HG03095 (cell line): ENCODE measurements around the gene LDLRAD4.

Experiments
- ATAC-seq: cut with Tn5 transposase; IDR thresholded peaks from one replicate; pipeline ENCODE4 v1.9.1; 2021; ENCODE audit warnings: moderate library complexity; ENCODE audit not compliant: unreplicated experiment

Gene LDLRAD4

DNA sequence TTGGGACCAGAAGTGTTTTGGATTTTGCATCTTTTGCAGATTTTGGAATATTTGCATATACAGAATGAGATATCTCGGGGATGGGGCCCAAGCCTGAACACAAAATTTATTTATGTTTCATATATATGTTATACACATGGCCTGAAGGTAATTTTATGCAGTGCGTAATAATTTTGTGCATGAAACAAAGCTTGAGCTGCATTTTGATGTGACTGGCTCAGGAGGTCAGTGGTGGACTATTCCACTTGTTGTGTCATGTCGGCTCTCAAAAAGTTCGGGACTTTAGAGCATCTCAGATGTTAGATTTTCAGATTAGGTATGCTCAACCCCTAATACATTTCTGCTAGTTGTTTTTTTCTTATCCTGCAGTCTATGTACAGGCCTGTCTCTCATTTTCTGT is 362.4 kb downstream of the LDLRAD4 start:
- no peak for ATAC-seq

DNA sequence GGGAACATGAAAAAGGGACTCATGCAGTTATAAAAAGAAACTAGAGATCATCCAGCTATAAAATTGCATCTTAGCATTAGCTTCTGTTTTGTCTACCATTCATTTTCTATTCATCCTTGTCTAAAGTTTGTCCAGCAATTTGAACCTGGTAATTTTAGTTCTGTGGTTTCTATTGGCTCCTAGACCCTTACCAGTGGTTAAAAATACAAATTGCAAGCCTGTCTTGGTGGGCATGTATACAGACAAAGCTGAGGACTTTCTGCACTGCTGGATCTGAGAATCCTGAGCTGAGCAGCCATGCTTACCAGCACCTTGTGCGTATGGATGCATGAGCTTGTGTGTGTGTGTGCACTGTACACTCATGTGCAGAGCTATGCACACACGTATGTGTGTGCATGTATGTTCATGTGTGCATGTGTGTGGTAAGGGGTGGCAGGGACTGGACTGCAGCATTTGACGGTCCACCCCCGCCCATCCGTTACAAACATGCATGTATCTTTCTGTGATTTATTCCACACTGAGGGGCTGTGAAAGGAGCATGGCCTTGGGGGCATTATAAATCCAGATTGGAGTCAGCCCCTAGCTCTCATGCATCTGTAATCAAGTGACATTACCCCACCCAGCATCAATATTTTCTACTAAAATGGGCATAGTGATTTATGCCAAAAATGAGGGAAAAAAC is 363.1 kb downstream of the LDLRAD4 start:
- ATAC-seq, result no peak

DNA sequence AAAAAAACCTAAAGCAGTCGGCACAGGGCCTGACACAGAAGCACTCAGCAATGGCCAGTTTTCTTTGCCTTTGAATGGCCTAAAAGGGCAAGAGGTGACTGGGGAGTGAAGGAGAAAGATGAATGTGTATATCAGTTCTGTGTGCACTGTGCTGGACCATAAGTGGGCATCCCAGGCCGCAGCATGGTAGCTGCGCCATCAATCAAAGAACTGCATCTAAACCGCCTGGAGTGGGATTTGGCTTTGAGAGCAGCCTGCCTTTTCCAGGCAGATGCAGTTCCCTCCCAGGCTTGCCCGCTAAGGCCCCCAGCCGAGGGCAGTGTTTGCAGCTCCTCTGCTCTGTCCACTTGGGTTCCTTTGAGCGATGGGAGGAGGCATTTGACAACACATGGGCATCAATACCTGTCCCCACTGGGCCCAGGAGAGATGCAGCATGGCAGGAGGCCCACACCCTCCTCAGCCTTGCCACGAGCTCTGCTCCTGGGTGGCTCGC is 363.7 kb downstream of the LDLRAD4 start:
- no peak for ATAC-seq

DNA sequence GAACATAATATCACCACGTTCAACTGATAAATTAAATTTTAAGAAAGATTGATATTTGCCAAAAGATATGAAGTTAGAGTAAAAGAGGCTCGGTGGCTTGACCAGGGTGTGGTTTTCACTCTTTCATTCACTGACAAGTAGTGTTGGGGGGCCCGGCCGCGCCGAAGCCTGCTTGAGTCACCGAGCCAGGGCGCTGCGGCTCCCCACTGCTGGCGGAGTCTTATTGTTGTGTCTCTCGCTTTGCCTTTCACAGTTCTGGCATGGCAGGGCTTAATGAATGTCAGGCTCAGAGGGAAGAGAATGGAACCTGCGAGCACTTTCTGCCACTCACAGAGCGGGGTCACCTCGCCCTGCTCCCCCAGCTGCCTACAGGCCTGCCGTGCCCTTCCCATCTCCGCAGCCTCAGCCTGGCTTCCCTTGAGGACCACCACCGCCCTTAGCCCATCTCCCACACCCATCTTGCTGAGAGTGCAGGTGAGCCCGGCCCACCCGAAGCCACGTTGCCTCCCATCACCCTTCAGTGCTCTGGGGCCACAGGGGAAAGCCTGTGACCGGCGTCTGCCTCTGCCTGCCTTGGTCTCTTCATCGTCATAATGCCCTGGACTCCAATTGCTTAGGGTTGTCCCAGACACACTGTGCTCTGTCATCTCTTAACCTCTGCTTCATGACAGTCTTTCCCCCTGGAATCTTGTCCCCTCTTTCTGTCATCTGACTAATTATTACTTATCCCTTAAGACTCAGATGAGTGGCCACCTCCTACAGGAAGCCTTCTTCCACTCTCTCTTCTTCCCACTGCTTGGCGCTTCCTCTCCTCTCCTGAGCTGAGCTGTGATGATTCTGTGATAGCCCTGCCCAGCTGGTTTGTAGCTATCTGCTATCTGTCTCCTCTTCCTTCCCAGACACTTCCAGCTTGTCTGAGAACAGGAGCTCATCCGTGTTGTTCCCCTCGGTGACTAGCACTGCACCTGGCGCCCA is 365.3 kb downstream of the LDLRAD4 start:
- no peak for ATAC-seq

DNA sequence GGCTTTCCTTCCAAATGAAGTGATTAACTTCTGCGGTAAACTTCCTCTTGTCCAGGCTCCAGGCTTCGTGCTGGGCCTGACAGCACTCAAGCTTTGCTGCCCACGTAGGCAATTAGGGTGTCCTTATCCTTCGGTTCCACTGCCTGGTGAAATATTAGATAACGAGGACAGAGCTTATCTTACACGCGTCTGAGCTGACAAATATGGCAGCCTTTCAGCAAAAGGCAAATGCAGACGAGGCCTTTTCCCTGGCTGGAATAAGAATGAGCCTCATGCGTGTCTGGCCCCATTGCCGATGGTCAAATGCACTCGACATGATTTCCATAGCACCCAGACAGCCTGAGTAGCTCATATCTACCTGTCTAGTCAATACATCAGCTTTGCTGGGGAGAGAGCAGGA is 366.3 kb downstream of the LDLRAD4 start:
- ATAC-seq, result no peak

DNA sequence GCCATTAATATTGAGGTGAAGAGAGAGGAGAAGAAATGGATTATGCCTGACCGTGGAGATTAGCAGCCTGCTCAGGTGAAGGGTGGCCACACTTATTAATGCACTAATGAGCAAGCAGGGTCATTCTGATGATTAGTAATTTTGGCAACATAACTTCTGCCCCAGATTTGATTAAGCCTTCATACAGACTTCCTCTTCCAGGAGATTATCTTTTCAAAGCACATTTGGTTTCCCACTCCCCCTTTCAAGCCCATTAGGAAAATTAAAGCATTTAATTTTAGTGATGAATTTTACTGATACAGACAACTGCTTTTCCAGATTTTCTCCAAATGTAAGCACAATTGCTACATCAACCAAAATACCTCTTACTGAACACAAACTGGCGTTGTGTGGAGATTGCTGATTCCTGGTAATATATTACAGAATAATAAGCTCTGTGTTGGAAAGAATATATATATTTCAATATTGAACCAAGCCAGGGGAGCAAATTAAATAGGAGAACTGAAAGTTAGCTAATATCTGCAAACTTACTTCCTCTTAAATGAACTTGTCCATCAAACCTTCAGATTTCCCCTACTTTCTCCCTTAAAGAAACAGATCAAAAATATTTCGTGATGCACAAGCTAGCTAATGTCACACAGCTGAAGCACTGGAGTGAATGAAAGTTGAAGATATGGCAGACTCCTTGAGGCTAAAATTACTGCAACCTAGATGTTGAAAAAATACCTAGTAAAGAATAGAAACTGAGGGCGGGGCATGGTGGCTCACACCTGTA is 367.0 kb downstream of the LDLRAD4 start:
- ATAC-seq, result no peak

DNA sequence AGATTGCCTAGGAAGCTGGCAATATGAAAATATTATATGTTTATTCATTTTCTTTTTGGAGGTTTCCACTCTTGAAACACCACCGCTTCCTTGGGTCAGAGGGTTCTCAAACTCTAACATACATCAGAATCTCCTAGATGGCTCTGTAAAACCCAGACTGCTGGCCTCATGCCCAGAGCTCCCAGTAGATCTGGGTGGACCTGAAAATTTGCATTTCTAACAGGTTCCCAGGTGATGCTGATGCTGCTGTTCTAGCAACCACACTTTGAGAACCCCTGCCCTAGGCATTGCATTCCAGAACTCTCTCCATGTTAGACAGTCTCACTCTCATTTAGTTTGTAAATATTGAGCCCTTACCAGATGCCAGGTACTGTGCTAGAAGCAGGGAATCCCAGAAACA is 368.4 kb downstream of the LDLRAD4 start:
- ATAC-seq, result no peak

DNA sequence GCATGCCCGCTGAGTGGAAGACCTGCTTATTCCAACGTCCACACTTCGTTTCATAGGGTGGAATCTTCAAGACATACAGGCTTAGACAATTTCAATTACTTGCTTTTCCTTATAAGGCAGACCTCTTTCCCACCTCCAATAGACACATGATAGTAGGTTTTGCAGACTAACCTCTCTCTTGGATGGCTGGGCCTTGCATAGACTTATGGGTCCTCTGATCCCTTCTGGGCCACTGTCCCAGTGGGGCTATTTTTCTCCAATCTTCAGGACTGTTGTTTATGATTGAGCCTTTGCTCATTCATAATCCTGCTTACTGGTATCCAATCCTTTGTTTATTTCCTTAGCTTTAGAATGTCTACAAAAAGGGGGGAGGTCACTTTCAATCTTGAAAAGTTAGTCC is 368.9 kb downstream of the LDLRAD4 start:
- no peak for ATAC-seq

DNA sequence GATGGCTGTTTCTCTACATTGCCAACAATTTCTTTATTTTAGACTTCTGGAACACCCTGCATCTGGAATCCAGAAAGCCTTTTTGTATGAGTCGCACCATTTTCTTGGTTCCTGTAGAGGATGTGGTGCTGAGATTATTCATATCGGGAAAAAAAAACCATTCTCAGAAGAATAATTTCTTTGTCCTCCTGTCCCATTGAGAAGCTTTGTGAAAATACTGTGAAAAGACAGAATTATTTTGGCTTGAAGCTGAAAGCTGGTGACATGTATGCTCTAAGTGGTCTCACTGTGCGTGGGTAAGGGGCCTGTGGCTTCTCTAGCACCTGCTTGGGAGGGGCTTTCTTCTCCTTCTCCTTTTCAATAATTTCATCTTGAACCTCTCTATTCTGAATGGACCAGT is 369.4 kb downstream of the LDLRAD4 start:
- no peak for ATAC-seq

DNA sequence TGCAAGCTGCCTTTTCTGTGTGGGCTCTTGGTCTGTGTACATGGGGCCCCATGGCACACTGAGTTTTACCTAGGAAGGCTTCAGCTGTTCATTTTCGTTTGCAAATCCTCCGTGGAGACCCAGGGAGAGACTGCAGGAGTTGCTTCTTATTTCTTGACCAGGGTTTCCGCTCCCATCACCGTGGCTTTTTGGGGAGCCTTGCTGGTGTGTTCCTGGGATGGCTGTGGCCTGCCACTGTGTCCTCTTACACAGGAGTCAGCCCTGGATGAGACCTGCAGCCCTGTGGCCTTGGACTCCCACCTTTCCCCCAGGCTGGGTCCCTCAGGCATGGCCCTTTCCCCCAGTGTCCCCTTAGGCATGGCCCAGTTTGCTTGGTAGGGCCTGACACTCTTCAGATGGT is 370.8 kb downstream of the LDLRAD4 start:
- no peak for ATAC-seq

DNA sequence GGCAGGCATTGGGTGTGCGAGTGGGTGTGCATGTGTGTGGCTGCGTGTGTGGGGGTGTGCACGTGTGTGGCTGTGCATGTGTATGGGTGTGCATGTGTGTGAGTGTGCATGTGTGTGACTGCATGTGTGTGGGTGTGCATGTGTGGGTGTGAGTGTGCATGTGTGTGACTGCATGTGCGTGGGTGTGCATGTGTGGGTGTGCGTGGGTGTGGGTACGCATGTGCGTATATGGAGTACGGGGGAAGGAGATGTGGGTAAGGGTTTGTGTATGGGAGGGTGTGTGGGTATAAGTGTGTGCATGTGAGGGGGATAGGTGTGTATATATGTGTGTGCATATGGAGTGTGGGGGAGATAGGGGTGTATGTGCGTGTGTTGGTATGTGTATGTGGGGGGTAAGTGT is 371.4 kb downstream of the LDLRAD4 start:
- no peak for ATAC-seq

DNA sequence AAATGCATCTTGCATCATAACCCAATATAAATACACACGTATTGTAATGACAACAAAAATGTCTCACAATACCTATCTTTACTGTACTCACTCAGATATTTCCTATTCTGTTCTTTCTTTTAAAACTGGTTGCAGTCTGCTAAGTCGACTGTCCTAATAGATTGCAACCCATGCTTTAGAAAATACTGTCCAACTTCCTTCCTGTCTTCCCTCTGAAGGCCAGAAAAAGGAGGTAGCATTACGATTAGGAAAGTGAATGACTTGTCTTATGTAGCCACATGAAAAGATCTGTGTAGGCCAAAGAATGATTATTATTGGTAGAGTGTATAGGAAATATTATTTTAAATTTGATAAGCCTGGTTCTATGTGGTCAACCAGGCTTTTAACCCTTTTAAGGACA is 373.7 kb downstream of the LDLRAD4 start:
- no peak for ATAC-seq

DNA sequence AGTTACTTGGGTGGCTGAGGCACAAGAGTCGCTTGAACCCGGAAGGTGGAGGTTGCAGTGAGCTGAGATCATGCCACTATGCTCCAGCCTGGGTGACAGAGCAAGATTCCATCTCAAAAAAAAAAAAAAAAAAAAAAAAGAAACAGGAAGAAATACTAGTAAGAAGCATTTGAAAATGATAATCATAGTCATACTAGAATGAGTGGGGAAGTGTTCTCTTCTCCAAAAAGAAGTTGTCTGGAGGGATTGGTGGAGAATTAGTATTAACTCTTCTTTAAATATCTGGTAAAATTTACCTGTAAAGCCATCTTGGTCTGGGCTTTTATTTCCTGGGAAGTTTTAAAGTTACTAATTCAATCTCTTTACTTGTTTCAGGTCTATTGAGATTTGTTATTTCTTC is 376.0 kb downstream of the LDLRAD4 start:
- no peak for ATAC-seq

DNA sequence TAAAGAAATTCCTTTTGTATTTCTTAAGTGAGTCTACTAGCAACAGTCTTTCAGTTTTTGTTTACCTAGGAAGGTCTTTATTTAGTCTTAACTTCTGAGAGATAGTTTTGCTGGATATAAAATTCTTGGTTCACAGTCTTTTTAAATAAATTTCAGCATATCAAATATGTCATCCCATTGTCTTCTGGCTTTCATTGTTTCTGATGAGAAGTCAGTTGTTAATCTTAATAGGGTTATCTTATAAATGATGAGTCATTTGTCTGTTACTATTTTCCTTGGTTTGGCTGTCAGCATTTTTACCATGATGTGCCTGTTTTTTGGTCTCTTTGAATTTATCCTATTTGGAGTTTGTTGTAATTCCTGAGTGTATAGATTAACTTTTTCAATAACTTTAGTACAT is 378.5 kb downstream of the LDLRAD4 start:
- no peak for ATAC-seq

DNA sequence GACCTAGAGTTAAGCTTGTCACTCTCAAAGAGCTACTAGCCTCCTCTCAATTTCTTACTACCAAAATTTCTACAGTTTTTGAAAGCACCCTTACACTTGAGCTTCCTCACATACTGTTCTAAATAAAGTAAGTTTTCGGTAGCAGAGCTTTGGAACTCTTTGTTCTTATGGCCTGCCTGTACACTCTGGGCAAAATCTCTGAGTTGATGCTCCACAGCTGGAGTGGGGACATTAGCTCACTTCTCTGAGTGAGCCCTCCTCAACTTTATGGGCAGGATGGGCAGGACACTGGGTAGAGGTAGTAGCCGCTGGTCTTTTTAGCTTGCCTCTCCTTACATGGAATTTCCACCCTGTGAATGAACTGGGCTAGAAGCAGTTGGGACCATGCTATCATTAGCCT is 380.0 kb downstream of the LDLRAD4 start:
- no peak for ATAC-seq

DNA sequence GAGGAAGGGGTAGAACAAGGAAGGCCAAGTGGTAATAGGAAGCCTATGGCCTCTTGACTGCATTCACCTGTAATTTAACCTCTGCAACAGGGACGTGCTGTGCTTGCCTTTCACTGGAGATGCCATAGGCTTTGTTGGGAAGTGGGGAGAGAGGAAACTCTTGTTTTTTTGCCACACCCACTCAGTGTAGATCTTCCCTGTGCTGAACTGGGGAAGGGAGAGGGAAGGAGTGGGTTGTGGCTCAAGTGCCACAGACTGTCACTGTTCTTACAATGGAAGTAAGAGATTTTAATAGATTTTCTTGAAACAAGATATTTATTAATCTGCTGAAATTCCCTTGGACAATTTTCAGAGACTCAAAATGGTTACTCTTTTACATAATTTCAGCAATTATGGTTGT is 380.5 kb downstream of the LDLRAD4 start:
- no peak for ATAC-seq

DNA sequence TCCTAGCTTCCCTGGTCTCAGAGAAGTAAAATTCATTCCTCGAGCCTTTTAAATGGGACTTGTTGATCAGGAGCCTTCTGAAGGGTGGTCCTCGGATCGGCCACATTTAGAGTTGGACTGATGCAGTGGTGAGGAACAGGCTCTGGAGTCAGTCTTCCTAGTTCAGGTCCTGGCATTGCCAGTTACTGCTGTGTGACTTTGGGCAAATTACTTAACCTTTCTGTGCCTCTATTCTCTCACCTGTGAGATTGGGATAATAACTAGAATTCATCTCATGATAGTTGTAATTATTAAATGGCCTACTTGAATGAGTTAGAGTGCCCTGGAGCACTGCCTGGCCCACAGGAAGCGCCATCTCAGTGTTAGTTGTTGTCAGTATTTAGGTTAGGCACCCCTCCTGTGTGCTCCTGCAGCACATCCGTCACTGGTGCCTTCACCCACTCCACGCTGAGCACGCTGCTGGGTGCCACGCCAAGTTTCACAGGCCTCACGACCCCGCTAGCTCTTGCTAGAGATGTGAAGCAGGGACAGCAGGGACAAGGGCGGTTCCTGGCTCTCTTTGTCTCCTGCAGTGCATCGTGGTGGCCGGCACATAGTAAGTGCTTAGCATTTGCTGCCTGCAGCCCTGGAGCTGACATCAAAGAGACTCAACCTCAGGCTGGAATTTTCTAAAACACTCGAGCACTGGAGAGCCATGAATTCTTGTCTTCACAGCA is 384.9 kb downstream of the LDLRAD4 start:
- ATAC-seq, result no peak

DNA sequence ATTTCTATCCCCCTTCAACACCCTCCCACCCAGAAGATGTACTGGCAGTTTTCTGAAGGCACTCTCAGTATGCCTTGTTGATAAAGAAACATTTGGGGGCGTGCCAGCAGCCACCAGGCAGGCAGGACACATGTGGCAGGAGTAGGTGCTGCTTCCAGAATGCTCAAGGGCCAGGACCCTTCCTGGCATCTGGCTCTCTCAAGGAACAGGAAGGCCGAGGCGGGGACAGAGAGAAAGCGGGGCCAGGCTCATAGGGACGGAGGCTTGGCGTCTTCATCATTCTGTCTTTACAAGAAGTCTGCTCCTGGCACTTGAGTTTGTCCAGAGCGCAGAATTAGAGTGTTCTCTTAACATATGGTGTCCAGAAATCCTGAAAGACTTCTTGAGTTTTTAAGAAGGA is 386.2 kb downstream of the LDLRAD4 start:
- no peak for ATAC-seq

DNA sequence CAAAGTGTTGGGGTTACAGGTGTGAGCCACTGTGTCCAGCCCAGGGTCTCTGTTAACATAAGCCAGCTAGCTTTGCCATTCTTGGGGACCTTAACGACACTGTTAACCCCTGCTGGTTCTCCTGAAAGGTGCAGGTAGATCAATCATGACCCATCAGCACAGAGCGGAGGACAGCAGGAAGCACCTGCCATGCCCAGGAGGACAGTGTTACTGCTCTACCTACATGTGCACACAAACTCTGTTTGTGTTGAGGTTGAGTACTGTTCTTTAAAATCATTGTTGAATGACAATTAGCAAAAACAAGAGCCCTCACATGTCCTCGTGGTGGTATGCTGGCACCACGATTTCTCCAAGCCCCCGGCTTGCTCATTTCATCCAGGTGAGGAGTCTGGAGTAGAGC is 386.9 kb downstream of the LDLRAD4 start:
- ATAC-seq, result no peak

DNA sequence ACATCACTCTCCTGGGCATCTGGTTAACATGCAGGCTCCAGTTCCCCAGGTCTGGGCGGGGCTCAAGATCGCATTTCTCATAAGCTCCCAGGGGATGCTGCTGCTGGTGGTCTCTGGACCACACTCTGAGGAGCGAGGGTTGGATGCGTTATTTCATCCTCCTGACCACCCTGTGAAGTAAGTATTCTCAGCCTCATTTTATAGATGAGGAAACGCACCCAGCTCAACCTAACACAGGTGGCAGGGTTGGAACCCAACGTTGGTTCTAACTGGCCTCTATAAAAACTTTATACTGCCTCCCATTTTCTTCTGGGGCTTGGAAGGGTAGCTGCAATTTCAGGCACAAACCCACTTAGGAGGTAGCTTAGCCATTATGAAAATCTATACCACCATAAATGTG is 387.3 kb downstream of the LDLRAD4 start:
- no peak for ATAC-seq
